Astrocyte of the spinal cord (primary cell): ENCODE measurements around the gene FAAP20.

Experiments used
- DNase-seq: peaks from one replicate; pipeline ENCODE4 v3.0.0; 2011; ENCODE audit warnings: low read depth, low spot score
- H3K4me3 ChIP-seq: 2 replicates; pipeline ENCODE4 v1.5.1; 2011; ENCODE audit warnings: low read depth, mild to moderate bottlenecking, low read length, moderate library complexity
- in situ Hi-C: cut with HindIII; loops from 2 replicates; pipeline ENCODE4 v1.10.0; 2017; ENCODE audit warnings: low sequenced_read_pairs
- TF ChIP-seq, protein P1 (sequence below): IDR thresholded peaks from 2 replicates; pipeline ENCODE4 v1.5.1; 2012; ENCODE audit warnings: low read depth, mild to moderate bottlenecking, low read length, inconsistent platforms

Gene FAAP20

DNA sequence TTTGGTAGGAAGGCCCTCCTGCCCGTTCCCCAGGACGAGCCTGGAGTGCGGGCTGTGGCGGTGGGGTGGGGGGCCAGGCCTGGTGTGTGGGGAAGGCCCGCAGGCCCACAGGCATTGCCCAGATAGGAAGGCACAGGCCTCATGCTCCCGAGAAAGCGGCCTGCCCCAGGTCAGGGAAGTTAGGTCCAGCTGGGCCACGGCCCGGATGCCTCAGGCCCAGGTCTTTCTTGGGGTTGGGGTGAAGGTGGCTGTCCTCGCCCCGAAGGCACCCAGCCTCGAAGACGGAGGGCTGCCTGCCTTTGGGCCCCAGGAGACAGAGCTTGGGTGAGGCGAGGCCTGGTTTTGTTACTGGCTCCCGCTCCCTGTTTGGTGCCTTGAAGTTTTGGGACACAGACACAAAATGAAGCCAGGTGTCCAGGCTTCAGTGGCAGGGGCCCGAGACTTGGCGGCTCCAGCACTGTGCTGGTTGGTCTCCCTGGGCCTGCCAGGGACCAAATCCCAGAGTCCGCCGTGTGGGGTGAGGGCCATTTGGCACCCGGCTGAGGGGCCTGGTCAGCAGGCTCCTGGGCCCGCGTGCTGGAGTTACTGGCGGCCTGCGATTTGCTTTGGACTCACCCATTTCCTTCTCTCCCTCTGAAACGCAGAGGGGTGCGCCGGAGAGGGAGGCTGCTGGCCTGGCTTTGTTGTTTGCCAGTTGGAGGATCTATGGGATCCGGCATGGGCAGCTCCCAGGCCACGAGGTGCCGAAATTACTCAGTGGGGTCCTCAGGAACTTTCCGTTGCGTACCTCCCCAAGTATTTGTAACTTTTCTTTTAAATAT is 35.5 kb upstream of the FAAP20 start:
- in situ Hi-C loops, result no loop called here
- H3K4me3 ChIP-seq, result peak overlapping the region; percentile 88
- TF ChIP-seq, protein P1, sequence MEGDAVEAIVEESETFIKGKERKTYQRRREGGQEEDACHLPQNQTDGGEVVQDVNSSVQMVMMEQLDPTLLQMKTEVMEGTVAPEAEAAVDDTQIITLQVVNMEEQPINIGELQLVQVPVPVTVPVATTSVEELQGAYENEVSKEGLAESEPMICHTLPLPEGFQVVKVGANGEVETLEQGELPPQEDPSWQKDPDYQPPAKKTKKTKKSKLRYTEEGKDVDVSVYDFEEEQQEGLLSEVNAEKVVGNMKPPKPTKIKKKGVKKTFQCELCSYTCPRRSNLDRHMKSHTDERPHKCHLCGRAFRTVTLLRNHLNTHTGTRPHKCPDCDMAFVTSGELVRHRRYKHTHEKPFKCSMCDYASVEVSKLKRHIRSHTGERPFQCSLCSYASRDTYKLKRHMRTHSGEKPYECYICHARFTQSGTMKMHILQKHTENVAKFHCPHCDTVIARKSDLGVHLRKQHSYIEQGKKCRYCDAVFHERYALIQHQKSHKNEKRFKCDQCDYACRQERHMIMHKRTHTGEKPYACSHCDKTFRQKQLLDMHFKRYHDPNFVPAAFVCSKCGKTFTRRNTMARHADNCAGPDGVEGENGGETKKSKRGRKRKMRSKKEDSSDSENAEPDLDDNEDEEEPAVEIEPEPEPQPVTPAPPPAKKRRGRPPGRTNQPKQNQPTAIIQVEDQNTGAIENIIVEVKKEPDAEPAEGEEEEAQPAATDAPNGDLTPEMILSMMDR, result no peak
- DNase-seq, result no peak

DNA sequence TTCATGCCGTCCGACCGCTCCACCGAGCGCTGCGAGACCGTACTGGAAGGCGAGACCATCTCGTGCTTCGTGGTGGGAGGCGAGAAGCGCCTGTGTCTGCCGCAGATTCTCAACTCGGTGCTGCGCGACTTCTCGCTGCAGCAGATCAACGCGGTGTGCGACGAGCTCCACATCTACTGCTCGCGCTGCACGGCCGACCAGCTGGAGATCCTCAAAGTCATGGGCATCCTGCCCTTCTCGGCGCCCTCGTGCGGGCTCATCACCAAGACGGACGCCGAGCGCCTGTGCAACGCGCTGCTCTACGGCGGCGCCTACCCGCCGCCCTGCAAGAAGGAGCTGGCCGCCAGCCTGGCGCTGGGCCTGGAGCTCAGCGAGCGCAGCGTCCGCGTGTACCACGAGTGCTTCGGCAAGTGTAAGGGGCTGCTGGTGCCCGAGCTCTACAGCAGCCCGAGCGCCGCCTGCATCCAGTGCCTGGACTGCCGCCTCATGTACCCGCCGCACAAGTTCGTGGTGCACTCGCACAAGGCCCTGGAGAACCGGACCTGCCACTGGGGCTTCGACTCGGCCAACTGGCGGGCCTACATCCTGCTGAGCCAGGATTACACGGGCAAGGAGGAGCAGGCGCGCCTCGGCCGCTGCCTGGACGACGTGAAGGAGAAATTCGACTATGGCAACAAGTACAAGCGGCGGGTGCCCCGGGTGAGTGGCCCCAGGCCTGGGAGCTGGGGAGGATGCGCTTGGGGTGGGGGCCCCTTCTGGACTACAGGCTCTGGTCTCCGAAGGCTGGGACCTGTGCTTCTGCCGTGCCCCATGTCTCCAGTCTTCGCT is 34.7 kb upstream of the FAAP20 start:
- peak overlapping the region; percentile 88 for H3K4me3 ChIP-seq
- TF ChIP-seq, protein P1, result no peak
- peak; percentile 55 for DNase-seq
- in situ Hi-C loops, result no loop called here

DNA sequence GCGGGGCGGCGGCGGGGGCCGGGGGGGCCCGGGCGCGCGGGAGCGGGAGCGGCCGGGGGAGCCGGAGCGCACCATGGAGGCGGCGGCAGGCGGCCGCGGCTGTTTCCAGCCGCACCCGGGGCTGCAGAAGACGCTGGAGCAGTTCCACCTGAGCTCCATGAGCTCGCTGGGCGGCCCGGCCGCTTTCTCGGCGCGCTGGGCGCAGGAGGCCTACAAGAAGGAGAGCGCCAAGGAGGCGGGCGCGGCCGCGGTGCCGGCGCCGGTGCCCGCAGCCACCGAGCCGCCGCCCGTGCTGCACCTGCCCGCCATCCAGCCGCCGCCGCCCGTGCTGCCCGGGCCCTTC is 34.1 kb upstream of the FAAP20 start:
- in situ Hi-C loops, result no loop called here
- no peak for DNase-seq
- peak overlapping the region; percentile 88 for H3K4me3 ChIP-seq
- TF ChIP-seq, protein P1, result no peak

DNA sequence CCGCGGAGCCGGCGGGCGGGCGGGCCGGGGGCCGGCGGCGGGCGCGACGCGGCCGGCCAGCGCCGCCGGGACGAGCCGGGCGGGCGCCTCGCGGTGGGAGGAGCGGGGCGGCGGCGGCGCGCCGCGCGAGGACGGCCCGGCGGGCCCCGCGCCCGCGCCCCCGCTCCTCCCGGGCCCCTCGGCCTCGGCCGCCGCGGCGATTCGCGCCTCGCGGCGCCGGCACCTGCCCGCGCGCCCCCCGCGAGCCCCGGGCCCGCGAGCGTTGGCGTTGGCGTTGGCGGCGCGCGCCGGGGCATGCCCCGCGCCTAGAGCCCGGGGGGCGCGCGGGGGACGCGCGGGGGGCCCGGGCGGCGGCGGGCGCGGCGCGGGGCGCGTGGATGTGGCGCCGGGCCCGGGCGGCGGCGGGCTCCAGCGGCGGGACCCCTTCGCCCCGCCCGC is 33.6 kb upstream of the FAAP20 start, which contains the start of gene SKI:
Gene SKI, plus strand, starts transcription at position 163 of the 438 bp plus-strand sequence. CDS start 448 bp downstream, outside the sequence.
- H3K4me3 ChIP-seq, result peak within 1 kb of the TSS; percentile 88
- TF ChIP-seq, protein P1, result no peak
- no peak for DNase-seq
- in situ Hi-C loops, result no loop called here

DNA sequence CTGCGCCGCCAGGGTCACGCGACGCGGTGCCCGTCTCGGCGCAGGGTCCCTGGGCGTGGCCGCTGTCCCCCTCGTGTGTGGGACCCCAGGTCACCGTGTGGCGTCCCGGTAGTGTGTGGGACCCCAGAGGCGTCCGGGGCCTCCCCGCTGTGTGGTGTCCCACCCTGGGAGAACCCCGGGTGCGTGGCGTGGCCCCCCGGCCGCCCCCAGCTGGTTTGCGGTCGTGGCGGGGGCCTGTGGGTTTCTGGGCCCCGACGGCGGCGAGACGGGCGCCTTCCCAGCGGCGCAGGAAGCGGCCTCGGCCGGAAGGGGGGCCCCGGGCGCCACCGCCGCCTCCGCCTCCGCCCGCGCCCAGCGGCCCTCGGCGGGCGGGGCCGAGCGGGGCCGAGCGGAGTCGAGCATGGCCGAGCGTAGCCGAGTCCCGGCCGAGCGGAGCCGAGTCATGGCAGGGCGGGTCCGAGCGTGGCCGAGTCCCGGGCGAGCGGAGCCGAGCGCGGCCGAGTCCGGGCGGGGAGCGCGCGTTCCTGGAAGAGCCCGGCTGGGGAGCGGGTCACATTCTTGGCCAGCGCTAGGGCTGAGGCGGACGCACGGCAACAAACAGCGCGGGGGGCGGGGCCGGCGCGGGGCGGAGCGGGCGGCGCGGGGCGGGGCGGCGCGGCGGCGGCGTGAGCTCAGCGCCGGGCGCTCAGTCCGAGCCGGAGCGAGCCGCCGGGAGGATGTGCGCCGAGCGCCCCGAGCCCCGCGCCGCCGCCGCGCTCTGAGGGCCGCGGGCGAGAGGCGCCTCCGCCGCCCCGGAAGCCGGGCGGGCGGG is 33.0 kb upstream of the FAAP20 start:
- H3K4me3 ChIP-seq, result peak overlapping the region; percentile 52
- in situ Hi-C loops, result no loop called here
- TF ChIP-seq, protein P1, result no peak
- peak; percentile 97 for DNase-seq
